GM19193 (cell line): ENCODE measurements around the gene SLC28A1.

Source experiments
- POLR2A ChIP-seq: IDR thresholded peaks from 4 replicates; pipeline ENCODE4 v1.6.1; 2011; ENCODE audit not compliant: insufficient read depth, insufficient read length; ENCODE audit errors: extremely low read depth

SLC28A1 gene, protein sequence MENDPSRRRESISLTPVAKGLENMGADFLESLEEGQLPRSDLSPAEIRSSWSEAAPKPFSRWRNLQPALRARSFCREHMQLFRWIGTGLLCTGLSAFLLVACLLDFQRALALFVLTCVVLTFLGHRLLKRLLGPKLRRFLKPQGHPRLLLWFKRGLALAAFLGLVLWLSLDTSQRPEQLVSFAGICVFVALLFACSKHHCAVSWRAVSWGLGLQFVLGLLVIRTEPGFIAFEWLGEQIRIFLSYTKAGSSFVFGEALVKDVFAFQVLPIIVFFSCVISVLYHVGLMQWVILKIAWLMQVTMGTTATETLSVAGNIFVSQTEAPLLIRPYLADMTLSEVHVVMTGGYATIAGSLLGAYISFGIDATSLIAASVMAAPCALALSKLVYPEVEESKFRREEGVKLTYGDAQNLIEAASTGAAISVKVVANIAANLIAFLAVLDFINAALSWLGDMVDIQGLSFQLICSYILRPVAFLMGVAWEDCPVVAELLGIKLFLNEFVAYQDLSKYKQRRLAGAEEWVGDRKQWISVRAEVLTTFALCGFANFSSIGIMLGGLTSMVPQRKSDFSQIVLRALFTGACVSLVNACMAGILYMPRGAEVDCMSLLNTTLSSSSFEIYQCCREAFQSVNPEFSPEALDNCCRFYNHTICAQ

DNA sequence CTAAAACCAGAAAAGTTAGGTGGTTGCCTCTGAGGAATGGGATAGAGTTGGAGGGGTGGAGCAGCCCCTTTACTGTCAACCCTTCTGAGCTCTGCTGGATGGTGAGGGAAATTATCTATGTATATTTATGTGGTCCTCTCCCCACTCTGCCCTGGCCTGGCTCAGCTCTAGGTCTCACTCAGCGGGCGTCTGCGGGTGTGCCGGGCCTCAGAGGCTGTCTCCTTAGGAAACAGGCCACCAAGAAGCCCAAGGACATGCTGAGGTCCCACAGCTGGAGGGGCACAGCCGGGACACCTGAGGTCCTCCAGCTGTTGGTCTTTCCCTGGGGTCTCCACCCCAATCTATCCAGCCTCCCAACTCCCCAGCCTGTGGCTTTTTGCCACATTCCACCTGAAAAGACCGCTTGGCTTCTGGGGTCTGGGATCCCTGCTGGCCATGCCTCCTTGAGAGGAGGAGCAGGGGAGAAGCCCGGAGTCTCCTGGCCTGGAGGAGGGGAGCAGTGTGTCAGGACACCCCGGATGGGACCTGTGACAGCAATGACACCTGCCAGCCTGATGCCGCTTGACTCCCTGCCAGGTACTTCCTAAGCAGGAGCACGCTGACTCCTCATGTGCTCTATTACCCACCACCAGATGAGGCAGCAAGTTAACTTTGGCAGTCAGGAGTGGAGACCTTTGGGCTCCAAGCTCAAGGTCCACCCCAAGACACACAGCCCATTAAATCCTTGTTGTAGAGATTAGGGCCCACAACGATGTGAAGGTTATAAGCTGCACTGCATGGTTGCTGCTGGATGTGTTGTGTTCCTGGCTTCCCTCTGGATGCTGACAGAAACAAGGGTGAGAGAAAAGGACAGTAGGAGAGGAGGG is at the start of gene SLC28A1:
SLC28A1 (plus strand) TSS at position 747 of the 866 bp plus-strand sequence. CDS start 3,099 bp downstream, outside the sequence.
- no peak for TF ChIP-seq POLR2A

DNA sequence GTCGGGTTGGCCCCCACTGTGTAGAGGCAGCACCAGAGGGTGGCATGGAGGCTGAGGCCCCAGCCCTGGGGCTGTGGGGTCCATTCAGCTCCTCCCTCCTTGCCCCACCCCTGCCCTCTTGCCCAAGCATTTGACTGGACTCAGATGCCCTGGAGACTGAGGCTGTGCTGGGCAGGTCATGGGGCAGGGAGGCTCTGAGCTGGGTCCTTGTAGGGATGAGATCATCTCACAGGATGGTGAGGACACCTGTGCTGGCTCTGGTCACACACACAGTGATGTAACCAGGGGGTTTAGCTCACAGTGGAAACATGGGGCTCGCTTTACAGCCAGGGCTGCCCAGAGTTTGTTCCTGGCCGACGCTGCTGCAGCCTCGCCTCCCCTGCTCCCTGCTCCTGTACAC is 49.5 kb upstream of the SLC28A1 start:
- no peak for TF ChIP-seq POLR2A

DNA sequence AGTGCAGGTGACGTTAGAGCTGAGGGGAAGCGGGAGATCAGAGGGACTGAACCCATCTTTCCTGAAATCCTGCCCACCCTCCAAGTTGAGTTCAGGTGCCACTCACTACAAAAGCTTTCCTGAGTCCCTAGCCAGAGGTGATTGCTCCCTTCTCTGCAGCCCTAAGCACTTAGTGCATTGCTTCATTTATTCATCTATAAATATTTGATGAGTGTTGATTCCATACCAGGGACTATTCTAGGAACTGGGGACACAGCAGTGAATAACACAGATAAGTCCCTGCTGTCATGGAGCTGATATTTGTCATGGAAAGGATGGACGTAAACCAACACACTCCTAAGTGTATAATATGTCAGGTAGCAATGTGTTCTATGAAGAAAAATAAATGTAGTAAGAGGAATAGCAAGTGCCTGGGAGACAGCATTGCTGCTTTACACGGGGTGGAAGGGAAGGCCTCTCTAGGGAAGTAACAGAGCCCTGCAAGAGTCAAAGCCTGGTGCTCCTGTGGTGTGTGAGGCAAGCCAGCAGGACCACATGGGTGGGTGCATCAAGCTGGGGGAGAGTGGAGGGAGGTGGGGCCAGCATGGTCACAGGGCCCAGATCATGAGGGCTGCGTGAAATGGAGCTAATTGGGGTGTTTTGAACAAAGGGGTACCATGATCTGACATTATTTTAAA is 48.7 kb upstream of the SLC28A1 start:
- no peak for TF ChIP-seq POLR2A

DNA sequence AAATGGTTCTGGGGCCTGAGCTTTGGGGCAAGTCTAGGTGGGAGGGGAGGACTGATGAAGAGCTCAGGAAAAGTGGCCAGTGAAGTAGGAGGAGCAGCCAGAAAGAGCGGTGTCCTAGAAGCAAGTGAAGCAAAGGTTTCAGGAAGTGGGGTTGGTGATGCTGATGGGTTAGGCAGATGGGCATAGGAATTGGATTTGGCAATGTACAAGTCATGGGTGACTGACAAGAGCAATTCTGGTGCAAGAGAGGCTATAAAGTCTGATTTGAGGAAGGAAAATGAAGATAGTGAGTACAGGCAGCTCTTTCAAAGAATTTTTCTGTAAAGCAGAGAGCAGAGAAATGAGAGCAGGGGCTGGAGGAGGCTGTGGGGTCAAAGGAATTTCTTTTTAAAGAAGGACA is 47.6 kb upstream of the SLC28A1 start:
- no peak for TF ChIP-seq POLR2A

DNA sequence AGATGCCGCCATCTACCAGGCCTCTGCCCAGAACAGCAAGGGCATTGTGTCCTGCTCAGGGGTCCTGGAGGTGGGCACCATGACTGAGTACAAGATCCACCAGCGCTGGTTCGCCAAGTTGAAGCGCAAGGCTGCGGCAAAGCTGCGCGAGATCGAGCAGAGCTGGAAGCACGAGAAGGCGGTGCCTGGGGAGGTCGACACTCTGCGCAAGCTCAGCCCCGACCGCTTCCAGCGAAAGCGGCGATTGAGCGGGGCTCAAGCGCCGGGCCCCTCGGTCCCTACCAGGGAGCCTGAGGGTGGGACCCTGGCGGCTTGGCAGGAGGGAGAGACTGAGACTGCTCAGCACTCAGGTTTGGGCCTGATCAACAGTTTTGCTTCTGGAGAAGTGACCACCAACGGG is 44.7 kb upstream of the SLC28A1 start:
- no peak for TF ChIP-seq POLR2A

DNA sequence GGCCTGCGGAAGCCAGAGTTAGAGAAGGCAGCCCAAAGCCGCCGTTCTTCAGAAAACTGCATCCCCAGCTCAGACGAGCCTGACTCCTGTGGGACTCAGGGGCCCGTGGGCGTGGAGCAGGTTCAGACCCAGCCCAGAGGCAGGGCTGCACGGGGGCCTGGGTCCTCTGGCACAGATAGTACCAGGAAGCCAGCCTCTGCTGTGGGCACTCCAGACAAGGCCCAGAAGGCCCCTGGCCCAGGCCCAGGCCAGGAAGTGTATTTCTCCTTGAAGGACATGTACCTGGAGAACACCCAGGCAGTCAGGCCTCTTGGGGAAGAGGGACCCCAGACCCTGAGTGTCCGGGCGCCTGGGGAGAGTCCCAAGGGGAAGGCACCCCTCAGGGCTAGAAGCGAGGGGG is 44.2 kb upstream of the SLC28A1 start:
- no peak for TF ChIP-seq POLR2A

DNA sequence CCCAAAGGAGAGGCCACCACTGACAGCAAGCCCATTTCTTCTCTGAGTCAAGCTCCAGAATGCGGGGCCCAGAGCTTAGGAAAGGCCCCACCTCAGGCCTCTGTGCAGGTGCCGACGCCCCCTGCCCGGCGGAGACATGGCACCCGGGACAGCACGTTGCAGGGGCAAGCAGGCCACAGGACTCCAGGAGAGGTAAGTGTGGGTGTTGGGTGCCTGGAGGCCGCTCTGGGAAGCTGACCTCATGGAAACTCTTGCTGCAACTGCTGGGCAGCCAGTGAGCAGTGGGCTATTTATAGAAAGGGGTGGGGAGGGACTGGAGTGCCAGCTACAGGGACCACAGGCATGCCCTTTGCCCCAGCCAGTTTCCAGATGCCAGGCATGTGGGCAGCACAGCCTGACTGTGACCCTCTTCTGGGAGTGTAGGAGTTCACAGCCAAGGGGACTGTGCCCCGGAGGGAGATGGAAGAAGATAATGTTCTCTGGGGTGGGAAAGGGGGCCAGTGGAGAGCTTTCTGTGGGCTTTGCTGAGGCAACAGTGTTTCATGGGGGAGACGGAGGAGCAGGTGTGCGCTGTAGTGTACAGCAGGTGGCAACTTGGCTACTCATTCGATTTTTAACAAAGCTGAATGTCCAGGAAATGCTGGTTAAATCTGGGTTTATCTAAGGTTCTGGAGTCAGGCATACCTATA is 43.6 kb upstream of the SLC28A1 start:
- no peak for TF ChIP-seq POLR2A

DNA sequence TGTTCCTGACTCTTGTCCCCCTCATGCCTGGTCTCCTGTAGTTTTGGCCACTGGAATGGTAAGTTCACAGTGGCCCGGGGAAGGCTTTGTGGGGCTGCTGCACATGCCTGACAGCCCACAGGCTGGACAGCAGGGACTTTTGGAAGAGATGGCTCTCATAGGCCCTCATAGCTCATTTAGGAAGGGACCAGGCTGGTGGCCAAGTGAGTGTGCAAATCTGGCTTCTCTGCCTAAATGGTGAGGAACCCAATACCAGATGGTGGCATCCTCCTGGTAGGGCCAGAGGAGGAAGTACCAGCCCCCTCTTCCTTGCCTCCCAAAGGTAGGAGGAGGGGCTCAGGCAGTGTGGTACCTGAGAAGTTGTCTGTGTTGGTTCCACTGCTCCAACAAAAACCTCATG is 41.7 kb upstream of the SLC28A1 start:
- no peak for TF ChIP-seq POLR2A

DNA sequence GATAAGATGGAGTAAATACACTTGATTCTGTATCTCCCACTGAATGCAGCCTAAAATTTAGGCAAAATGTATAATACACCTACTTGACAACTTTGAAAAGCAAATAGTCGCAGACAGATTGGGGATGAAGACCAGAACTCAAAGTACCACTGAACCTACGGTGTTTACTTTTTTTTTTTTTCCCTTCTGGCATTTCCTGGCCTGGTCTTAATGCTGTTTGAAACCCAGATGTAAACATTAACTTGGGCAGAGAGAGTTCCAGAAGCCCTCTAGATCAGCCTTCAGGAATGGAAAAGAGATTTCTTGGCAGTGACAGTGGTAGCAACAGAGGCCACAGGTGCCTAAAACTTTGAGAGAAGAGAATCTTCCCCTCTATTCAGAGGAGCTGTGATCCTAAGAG is 39.5 kb upstream of the SLC28A1 start:
- TF ChIP-seq POLR2A: no peak

DNA sequence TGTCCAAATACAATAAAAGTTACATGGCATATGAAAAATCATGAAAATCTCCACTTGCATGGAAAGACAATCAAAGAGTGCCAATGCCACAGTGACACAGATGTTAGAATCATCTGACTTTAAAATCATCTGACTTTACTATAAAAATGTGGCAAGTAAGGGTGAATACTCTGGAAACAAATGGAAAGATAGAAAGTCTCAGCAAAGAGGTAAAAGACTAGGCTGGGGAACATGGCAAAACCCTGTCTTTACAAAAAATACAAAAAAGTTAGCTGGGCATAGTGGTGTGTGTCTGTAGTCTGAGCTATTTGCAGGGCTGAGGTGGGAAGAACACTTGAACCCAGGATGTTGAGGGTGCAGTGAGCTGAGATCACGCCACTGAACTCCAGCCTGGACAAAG is 38.2 kb upstream of the SLC28A1 start:
- no peak for TF ChIP-seq POLR2A

DNA sequence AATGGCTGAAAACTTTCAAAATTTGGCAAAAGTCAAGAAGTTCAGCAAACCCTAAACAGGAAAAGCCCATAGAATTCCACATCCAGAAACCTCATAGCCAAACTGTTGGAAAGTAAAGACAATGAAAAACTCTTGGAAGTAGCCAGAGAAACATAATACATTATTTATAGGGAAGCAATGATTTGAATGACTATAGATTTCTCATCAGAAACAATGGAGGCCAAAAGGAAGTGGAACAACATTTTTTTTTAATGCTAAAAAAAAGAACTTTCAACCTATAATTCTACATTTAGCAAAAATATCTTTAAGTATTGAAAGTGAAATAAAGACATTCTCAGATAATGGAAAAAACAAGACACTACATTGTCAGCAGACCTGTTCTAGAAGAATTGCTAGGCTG is 37.1 kb upstream of the SLC28A1 start:
- TF ChIP-seq POLR2A: no peak

DNA sequence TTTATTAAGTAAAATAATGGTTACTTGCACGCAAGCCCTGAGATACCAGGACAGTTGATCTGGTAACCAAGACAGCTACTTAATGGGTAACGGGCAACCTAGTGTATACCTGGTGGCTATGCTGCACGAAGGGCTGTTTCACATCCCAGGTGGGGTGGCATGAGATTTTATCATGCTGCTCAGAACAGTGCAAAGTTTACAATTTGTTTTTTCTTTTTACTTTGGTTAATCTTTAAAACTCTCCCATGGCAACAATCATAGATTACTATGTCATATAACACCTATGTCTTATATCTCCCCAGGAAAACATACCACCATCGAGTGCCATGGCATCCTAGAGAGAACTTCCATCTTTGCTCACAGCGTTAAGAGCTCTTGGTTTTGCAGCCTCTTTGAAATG is 32.2 kb upstream of the SLC28A1 start:
- no peak for TF ChIP-seq POLR2A

DNA sequence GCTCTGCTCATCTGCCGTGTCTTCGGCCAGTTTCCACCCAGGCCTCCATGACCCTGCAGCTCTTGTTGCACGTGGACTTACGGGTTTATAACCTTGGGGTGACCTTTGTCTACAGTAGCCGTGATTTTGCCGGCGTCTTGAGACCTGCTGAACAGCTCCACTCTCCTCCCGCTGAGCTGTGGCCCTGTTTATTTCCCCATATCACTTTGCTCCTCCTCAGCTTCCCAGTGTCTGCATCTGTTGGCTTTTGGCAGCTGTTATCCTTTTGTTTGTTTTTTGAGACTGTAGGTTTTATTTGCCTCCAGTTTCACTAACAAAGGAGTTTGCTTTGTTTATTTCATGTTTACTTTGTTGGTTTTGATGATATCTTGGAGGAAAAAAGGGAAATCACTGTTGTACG is 29.3 kb upstream of the SLC28A1 start:
- no peak for TF ChIP-seq POLR2A

DNA sequence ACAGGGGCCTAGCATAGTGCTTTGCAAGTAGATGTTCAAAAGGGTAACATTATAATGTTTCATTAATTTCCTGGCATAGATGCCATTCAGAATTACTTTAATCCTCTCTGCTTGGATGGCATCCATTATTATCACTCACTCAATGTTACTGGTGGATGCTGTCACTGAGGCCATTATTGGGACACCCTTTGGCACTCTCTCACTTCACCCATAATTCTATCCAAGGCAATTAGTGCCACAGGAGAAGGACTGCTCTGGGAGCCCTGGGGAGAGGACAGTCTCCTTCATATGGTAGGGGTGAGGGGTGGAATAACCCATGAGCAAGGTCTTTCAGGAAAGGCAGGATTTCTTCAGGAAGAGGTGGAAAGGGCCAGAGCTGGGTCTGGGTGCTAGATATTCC is 28.7 kb upstream of the SLC28A1 start:
- no peak for TF ChIP-seq POLR2A
